ENCODE results near the gene NKG7.

Gene NKG7

DNA sequence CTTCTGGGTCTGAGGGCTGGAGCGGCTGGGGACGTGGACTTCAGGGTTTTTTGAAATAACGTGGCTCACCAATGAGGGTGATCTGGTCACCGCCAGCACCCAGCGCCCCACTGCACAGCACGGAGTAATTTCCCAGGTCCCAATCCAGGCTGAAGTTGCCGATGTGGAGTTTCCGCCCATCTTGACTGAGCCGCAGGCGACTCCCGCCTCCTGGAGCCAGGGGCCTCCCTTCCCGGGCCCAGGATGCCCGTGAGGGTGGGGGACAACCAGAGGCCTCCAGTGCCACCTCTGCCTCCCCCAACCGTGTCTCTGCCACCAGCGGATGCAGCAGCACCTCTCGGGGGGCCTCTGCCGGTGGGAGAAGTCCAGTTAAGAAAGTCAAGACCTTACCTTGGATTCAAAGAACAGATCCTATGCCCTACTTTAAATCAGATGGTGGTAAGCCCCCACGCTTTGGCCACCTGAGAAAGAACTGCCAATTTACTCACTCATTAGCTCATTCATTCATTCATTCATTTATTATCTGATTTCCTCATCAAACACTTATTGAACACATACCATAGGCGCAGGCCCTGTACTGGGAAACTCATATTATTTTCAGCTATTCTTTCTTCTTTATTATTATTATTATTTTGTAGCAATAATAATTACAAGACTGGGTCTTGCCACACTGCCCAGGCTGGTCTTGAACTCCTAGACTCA, 34.4 kb downstream of the NKG7 start:
- Histone ChIP-seq H3K27me3 (replicated peaks; ENCODE audit: control insufficient read depth, insufficient read depth, low read length) (no peaks in the 10 kb centered on the region), H3K4me3 (replicated peaks; ENCODE audit: low read depth, low read length) (no peak overlapping the region), H3K36me3 (ENCODE audit: control insufficient read depth, insufficient read depth, low read length) (no peaks in the 10 kb centered on the region)
- DNase-seq (ENCODE audit: extremely low read depth, insufficient read length), result no peak
- TF ChIP-seq, protein P1, sequence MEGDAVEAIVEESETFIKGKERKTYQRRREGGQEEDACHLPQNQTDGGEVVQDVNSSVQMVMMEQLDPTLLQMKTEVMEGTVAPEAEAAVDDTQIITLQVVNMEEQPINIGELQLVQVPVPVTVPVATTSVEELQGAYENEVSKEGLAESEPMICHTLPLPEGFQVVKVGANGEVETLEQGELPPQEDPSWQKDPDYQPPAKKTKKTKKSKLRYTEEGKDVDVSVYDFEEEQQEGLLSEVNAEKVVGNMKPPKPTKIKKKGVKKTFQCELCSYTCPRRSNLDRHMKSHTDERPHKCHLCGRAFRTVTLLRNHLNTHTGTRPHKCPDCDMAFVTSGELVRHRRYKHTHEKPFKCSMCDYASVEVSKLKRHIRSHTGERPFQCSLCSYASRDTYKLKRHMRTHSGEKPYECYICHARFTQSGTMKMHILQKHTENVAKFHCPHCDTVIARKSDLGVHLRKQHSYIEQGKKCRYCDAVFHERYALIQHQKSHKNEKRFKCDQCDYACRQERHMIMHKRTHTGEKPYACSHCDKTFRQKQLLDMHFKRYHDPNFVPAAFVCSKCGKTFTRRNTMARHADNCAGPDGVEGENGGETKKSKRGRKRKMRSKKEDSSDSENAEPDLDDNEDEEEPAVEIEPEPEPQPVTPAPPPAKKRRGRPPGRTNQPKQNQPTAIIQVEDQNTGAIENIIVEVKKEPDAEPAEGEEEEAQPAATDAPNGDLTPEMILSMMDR (IDR thresholded peaks at IDR 0.05; ENCODE audit: insufficient read depth, low read length, poor library complexity, severe bottlenecking), result no peak

DNA sequence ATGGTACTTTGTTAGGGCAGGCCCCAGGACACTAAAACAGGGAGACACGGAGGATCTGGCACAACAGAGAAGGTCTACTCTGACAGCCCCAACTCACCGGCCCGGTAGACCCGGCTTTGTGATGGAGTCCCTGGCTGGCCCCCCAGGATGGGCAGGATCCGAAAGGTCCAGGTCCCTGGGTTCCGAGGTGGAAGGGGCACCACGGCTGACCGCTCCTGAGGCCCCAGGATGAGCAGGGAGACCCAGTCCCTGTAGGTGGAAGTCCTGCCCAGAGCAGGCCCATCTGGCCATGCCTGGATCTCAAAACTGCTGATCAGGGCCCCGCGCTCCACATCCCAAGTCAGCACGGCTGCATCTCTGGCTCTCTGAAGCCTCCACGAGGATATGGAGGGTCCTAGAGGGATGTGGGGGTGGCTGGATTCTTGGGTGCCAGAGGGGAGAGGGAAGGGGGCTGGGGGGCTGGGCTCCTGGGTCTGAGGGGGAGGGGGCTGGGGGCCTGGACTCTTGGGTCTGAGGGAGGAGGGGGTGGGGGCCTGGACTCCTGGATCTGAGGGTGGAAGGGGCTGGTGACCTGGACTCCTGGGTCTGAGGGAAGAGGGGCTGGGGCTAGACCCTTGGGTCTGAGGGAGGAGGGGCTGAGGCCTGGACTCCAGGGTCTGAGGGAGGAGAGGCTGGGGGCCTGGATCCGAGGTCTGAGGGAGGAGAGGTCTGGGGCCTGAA, 35.2 kb downstream of the NKG7 start:
- TF ChIP-seq, protein P1 (IDR thresholded peaks at IDR 0.05; ENCODE audit: insufficient read depth, low read length, poor library complexity, severe bottlenecking), result no peak

DNA sequence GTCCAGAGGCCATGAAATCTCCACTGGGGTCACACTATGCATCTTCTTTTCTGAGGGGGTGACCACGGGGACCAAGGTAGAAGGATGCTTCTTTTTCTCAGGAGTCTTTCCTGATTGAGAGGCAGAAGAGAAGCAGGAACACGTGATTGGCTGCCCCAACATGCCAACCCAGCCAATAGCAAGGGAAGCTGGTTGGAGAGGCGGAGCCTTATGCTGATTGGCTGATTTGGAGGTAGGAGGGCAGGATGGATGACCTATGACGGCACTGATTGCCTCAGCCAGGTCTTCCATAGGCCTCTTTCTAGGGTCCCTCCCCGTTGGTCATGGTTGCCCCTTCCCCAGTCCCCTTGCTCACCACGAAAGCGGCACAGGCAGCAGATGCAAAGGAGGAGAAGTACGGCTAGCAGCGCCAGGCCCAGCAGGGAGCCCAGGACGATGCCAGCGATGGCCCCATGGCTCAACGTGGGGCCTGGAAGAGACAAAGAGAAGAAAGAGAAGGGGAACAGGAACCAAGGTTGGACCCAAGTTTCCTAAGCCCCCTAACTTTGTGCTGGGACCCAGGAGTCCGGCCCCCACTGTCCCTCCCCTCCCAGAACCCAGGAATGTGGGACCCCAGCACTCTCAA, 38.5 kb downstream of the NKG7 start:
- no peak overlapping the region for H3K4me3 ChIP-seq (replicated peaks; ENCODE audit: low read depth, low read length)
- TF ChIP-seq, protein P1 (IDR thresholded peaks at IDR 0.05; ENCODE audit: insufficient read depth, low read length, poor library complexity, severe bottlenecking), result no peak
- DNase-seq (ENCODE audit: extremely low read depth, insufficient read length), result no peak
- no peaks in the 10 kb centered on the region for H3K27me3 ChIP-seq (replicated peaks; ENCODE audit: control insufficient read depth, insufficient read depth, low read length)
- H3K36me3 ChIP-seq (ENCODE audit: control insufficient read depth, insufficient read depth, low read length), result no peaks in the 10 kb centered on the region

More for the DNA sequence above, 35.2 kb downstream of the NKG7 start:
- DNase-seq (ENCODE audit: extremely low read depth, insufficient read length), result no peak
- Histone ChIP-seq H3K36me3 (ENCODE audit: control insufficient read depth, insufficient read depth, low read length) (no peaks in the 10 kb centered on the region), H3K4me3 (replicated peaks; ENCODE audit: low read depth, low read length) (no peak overlapping the region), H3K27me3 (replicated peaks; ENCODE audit: control insufficient read depth, insufficient read depth, low read length) (no peaks in the 10 kb centered on the region)

DNA sequence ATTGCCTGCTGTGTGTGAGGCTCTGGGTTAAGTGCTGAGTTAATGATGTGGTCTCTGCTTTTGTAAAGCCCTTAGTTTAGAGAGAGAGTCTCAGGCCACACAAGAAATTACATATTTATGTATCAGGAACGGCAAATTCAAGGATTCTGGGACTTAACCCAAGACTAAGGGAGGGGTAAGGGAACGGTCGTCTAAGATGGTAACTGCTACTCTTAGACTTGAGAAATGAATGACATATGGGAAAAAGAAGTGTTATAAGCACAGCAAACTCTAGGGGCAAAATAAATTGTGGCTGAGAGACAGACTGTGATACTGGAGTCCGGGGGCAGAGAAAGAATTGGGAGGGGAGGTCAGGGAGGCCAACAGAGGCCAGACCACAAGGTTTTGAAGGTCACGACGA, 40.7 kb downstream of the NKG7 start:
- TF ChIP-seq, protein P1 (IDR thresholded peaks at IDR 0.05; ENCODE audit: insufficient read depth, low read length, poor library complexity, severe bottlenecking), result no peak
- Histone ChIP-seq H3K4me3 (replicated peaks; ENCODE audit: low read depth, low read length) (no peak overlapping the region), H3K36me3 (ENCODE audit: control insufficient read depth, insufficient read depth, low read length) (no peaks in the 10 kb centered on the region), H3K27me3 (replicated peaks; ENCODE audit: control insufficient read depth, insufficient read depth, low read length) (no peaks in the 10 kb centered on the region; the same call in 1 of the 2 replicates)
- no peak for DNase-seq (ENCODE audit: extremely low read depth, insufficient read length)

DNA sequence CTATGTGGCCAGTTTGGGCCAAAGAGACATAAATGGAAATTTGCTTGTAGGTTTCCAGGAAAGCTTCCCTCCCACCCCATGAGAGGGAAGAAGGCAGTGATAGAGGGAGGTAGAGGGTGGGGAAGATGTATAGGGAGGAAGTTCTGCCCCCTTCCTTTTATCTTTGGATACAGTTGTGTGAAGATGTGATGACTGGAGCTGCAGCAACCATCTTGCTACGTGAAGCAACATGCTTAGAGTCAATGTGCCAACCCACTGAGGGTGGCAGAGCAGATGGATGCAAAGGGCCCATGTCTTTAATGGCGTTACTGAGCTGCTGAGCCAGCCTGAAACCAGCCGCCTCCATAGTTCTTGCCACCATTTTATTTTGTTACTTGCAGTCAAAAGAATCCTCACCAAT, 41.3 kb downstream of the NKG7 start:
- no peak overlapping the region for H3K4me3 ChIP-seq (replicated peaks; ENCODE audit: low read depth, low read length)
- H3K36me3 ChIP-seq (ENCODE audit: control insufficient read depth, insufficient read depth, low read length), result no peaks in the 10 kb centered on the region
- no peaks in the 10 kb centered on the region; the same call in 1 of the 2 replicates for H3K27me3 ChIP-seq (replicated peaks; ENCODE audit: control insufficient read depth, insufficient read depth, low read length)
- no peak for DNase-seq (ENCODE audit: extremely low read depth, insufficient read length)
- TF ChIP-seq, protein P1 (IDR thresholded peaks at IDR 0.05; ENCODE audit: insufficient read depth, low read length, poor library complexity, severe bottlenecking), result no peak
